Erythroblast (primary cell): ENCODE measurements around the gene LENG8.
"Not testable (repeated sequence)": the region's sequence is repeated elsewhere in the genome, so short reads cannot be mapped to it uniquely, and the experiment has no call there.

Experiments used
- GATA1 ChIP-seq: IDR thresholded peaks from 2 replicates; pipeline ENCODE4 v1.6.1; 2011; ENCODE audit warnings: low read depth, mild to moderate bottlenecking, control low read depth, low read length, moderate library complexity
- POLR2A ChIP-seq: IDR thresholded peaks from 2 replicates; pipeline ENCODE4 v1.6.1; 2011; ENCODE audit warnings: mild to moderate bottlenecking, low read length

GRCh38 chr19:54509200-54509940 lies 60.4 kb downstream of the LENG8 start:
- not testable (repeated sequence) for TF ChIP-seq POLR2A, GATA1
